IMR-90 (cell line): ENCODE measurements around the gene SLC6A13. TPM values are rescaled to one million over a fixed set of nuclear protein-coding genes. Genes with fewer than 3 reads are reported as not detected.

Source experiments
- ATAC-seq: fragments of 200-7000 bp; cut with Tn5 transposase; 2 replicates; pipeline ENCODE4 v1.9.1; 2020; ENCODE audit warnings: low read depth, mild to moderate bottlenecking, moderate library complexity
- BruUV-seq: library from RNA; stranded (reverse); fragments of 400-500 nt; replicated peaks from 2 replicates; lab custom pipeline; 2021; lab: Mats Ljungman, UMichigan
- CTCF ChIA-PET: fragments of 300-600 bp; formaldehyde crosslinking; extraction: SDS; loops from one replicate; lab custom pipeline; 2021; ENCODE audit warnings: antibody characterized with exemption; lab: Yijun Ruan, JAX
- POLR2A ChIA-PET: fragments of 300-600 bp; sonication (Branson Sonifier 250); formaldehyde crosslinking; loops from one replicate; lab custom pipeline; 2022; ENCODE audit warnings: antibody characterized with exemption; ENCODE audit not compliant: unreplicated experiment; lab: Charles Lee
- DNase-seq: peaks from one replicate; pipeline ENCODE4 v3.0.0; 2013
- H2AFZ ChIP-seq: replicated peaks from 2 replicates; pipeline ENCODE3; 2013; ENCODE audit warnings: low read length, mild to moderate bottlenecking; ENCODE audit not compliant: poor library complexity
- H2AK5ac ChIP-seq: 2 replicates; pipeline ENCODE4 v1.6.1; 2013; ENCODE audit warnings: low read depth, low read length, inconsistent platforms
- H2AK9ac ChIP-seq: replicated peaks from 2 replicates; pipeline ENCODE3; 2013; ENCODE audit warnings: mild to moderate bottlenecking, low read depth, low read length, moderate library complexity; ENCODE audit not compliant: poor library complexity
- H2BK120ac ChIP-seq: 2 replicates; pipeline ENCODE4 v1.6.1; 2013; ENCODE audit warnings: low read depth, low read length, inconsistent platforms
- H2BK15ac ChIP-seq: 3 replicates; pipeline ENCODE4 v1.6.1; 2013; ENCODE audit warnings: low read depth, low read length, inconsistent platforms
- H2BK20ac ChIP-seq: 2 replicates; pipeline ENCODE4 v1.6.1; 2013; ENCODE audit warnings: low read depth, mild to moderate bottlenecking, inconsistent platforms, low read length, moderate library complexity
- H2BK5ac ChIP-seq: 2 replicates; pipeline ENCODE4 v1.6.1; 2013; ENCODE audit warnings: mild to moderate bottlenecking, low read depth, low read length, inconsistent platforms; ENCODE audit not compliant: poor library complexity, severe bottlenecking
- H3K14ac ChIP-seq: replicated peaks from 2 replicates; pipeline ENCODE4 v1.6.1; 2013; ENCODE audit warnings: low read depth, low read length, inconsistent platforms
- H3K18ac ChIP-seq: 2 replicates; pipeline ENCODE4 v1.6.1; 2013; ENCODE audit warnings: low read depth, low read length, control low read depth
- H3K23ac ChIP-seq: 2 replicates; pipeline ENCODE4 v1.6.1; 2013; ENCODE audit warnings: low read depth, low read length, inconsistent platforms
- H3K27ac ChIP-seq: 2 replicates; pipeline ENCODE4 v1.5.1; 2013; ENCODE audit warnings: mild to moderate bottlenecking, control low read depth, low read length; ENCODE audit not compliant: insufficient read depth
- H3K27me3 ChIP-seq: 2 replicates; pipeline ENCODE4 v1.6.1; 2013; ENCODE audit warnings: low read length; ENCODE audit not compliant: control insufficient read depth, insufficient read depth
- H3K36me3 ChIP-seq: 2 replicates; pipeline ENCODE4 v1.6.1; 2013; ENCODE audit warnings: low read length, mixed read lengths; ENCODE audit not compliant: control insufficient read depth, insufficient read depth
- H3K4ac ChIP-seq: 2 replicates; pipeline ENCODE4 v1.6.1; 2013; ENCODE audit warnings: low read depth, low read length, inconsistent platforms
- H3K4me1 ChIP-seq: 2 replicates; pipeline ENCODE4 v1.6.1; 2013; ENCODE audit warnings: low read length, mixed read lengths; ENCODE audit not compliant: control insufficient read depth, insufficient read depth
- H3K4me2 ChIP-seq: 2 replicates; pipeline ENCODE4 v1.6.1; 2013; ENCODE audit warnings: low read depth, mild to moderate bottlenecking, control low read depth, low read length, moderate library complexity
- H3K4me3 ChIP-seq: 2 replicates; pipeline ENCODE4 v1.5.1; 2013; ENCODE audit warnings: low read depth, mild to moderate bottlenecking, control low read depth, low read length, moderate library complexity; ENCODE audit not compliant: insufficient read depth
- H3K56ac ChIP-seq: 2 replicates; pipeline ENCODE4 v1.6.1; 2013; ENCODE audit warnings: low read length, inconsistent platforms; ENCODE audit not compliant: insufficient read depth; ENCODE audit errors: extremely low read depth
- H3K79me1 ChIP-seq, 2 experiments: 2 replicates each; pipeline ENCODE4 v1.6.1; 2013; ENCODE audit warnings: low read length in 2 of 2, inconsistent platforms in 1 of 2, low read depth in 1 of 2
- H3K9ac ChIP-seq: 2 replicates; pipeline ENCODE4 v1.6.1; 2013; ENCODE audit warnings: low read depth, low read length, control low read depth
- H3K9me1 ChIP-seq: 2 replicates; pipeline ENCODE4 v1.6.1; 2013; ENCODE audit warnings: low read length, inconsistent platforms; ENCODE audit not compliant: insufficient read depth
- H3K9me3 ChIP-seq: 2 replicates; pipeline ENCODE4 v1.6.1; 2013; ENCODE audit warnings: low read length; ENCODE audit not compliant: control insufficient read depth, insufficient read depth
- H4K20me1 ChIP-seq: 2 replicates; pipeline ENCODE4 v1.6.1; 2013; ENCODE audit warnings: low read length, inconsistent platforms; ENCODE audit not compliant: insufficient read depth
- H4K5ac ChIP-seq: 2 replicates; pipeline ENCODE4 v1.6.1; 2013; ENCODE audit warnings: mild to moderate bottlenecking, low read depth, low read length, control low read depth
- H4K8ac ChIP-seq, 2 experiments: 2 replicates each; pipeline ENCODE4 v1.6.1; 2013; ENCODE audit warnings: low read depth in 2 of 2, low read length in 2 of 2, control low read depth in 1 of 2, inconsistent platforms in 1 of 2
- H4K91ac ChIP-seq: 2 replicates; pipeline ENCODE4 v1.6.1; 2013; ENCODE audit warnings: low read depth, low read length, inconsistent platforms; ENCODE audit not compliant: insufficient read depth
- BHLHE40 ChIP-seq: fragments of 150-350 bp; IDR thresholded peaks from 2 replicates; pipeline ENCODE4 v1.6.1; 2016; ENCODE audit warnings: mild to moderate bottlenecking, low read depth, low read length
- CEBPB ChIP-seq: IDR thresholded peaks from 2 replicates; pipeline ENCODE4 v1.6.1; 2012; ENCODE audit warnings: low read depth, low read length, improper control_type of control experiment
- FOS ChIP-seq: fragments of 150-350 bp; IDR thresholded peaks from 2 replicates; pipeline ENCODE4 v1.6.1; 2016; ENCODE audit warnings: low read depth, low read length
- MAFK ChIP-seq: IDR thresholded peaks from 2 replicates; pipeline ENCODE4 v1.6.1; 2012; ENCODE audit warnings: low read depth, low read length, improper control_type of control experiment
- MAZ ChIP-seq: IDR thresholded peaks from 2 replicates; pipeline ENCODE4 v1.6.1; 2012; ENCODE audit warnings: low read depth, mild to moderate bottlenecking, low read length, improper control_type of control experiment, moderate library complexity, borderline replicate concordance
- MXI1 ChIP-seq: IDR thresholded peaks from 2 replicates; pipeline ENCODE4 v1.6.1; 2012; ENCODE audit warnings: low read depth, mild to moderate bottlenecking, low read length, moderate library complexity, borderline replicate concordance
- NFE2L2 ChIP-seq: fragments of 150-350 bp; IDR thresholded peaks from 2 replicates; pipeline ENCODE4 v1.6.1; 2016; ENCODE audit warnings: low read depth, mild to moderate bottlenecking, low read length
- POLR2A ChIP-seq: IDR thresholded peaks from 2 replicates; pipeline ENCODE4 v1.6.1; 2012; ENCODE audit warnings: mild to moderate bottlenecking, low read depth, low read length
- RAD21 ChIP-seq: IDR thresholded peaks from 2 replicates; pipeline ENCODE4 v1.6.1; 2012; ENCODE audit warnings: low read length, improper control_type of control experiment
- RCOR1 ChIP-seq: IDR thresholded peaks from 2 replicates; pipeline ENCODE4 v1.6.1; 2012; ENCODE audit warnings: mild to moderate bottlenecking, low read length, improper control_type of control experiment; ENCODE audit not compliant: insufficient replicate concordance
- RFX5 ChIP-seq: IDR thresholded peaks from 2 replicates; pipeline ENCODE4 v1.8.0; 2012; ENCODE audit warnings: low read depth, mild to moderate bottlenecking, low read length, moderate library complexity
- SMC3 ChIP-seq: fragments of 150-350 bp; IDR thresholded peaks from 2 replicates; pipeline ENCODE4 v1.6.1; 2016; ENCODE audit warnings: low read depth, mild to moderate bottlenecking, antibody characterized with exemption, low read length, moderate library complexity
- USF2 ChIP-seq: fragments of 150-350 bp; IDR thresholded peaks from 2 replicates; pipeline ENCODE4 v1.6.1; 2017; ENCODE audit warnings: mild to moderate bottlenecking, antibody characterized with exemption, low read length, low read depth
- WGBS, 2 experiments: methylation state at CpG; one replicate each; pipeline versions ENCODE4 v1.1.5 to v1.1.7; 2013; ENCODE audit warnings: missing lambda C conversion rate in 2 of 2; ENCODE audit not compliant: insufficient read length in 1 of 2; ENCODE audit errors: extremely low coverage in 2 of 2; 5-methylcytosine and 5-hydroxymethylcytosine counted together
- dilution Hi-C: fragments of 300-500 bp; cut with HindIII; formaldehyde crosslinking; loops from one replicate; pipeline ENCODE4 v1.14.3; 2018; ENCODE audit warnings: low sequenced_read_pairs; ENCODE audit not compliant: unreplicated experiment
- in situ Hi-C: fragments of 300-500 bp; cut with MboI; formaldehyde crosslinking; loops from 3 replicates; pipeline ENCODE4 v1.14.3; 2019; ENCODE audit warnings: low sequenced_read_pairs, inconsistent platforms, mixed read lengths
- intact Hi-C: fragments of 100-400 bp; cut with micrococcal nuclease; formaldehyde crosslinking; loops from 2 replicates; pipeline ENCODE4 v1.10.0; 2022
- polyA plus RNA-seq, 3 experiments: library from polyadenylated mRNA; depleted of rRNA; stranded (reverse); fragments of >200 nt; gene quantifications; 2 replicates each; pipeline ENCODE4 v1.2.3, GENCODE V29; 2012; ENCODE audit warnings: low replicate concordance in 1 of 3
- total RNA-seq: library from RNA; depleted of rRNA; stranded (reverse); fragments of >200 nt; gene quantifications from 2 replicates; pipeline ENCODE4 v1.2.3, GENCODE V29; 2012
- TF ChIP-seq, protein P1 (sequence below): fragments of 150-350 bp; IDR thresholded peaks from 2 replicates; pipeline ENCODE4 v1.6.1; 2016; ENCODE audit warnings: low read depth, mild to moderate bottlenecking, low read length, moderate library complexity, borderline replicate concordance

Gene SLC6A13
- total and polyA plus RNA-seq, 2 of the 4 experiments (the other 2 are of a cell fraction) = under 0.01 to 0.10 TPM

- H3K4me3 ChIP-seq = no peak overlapping the region
- no peak overlapping the region for H3K4ac ChIP-seq
- no peak for ATAC-seq
- no peaks in the 10 kb centered on the region for H4K20me1 ChIP-seq
- POLR2A ChIA-PET = no interaction called here
- H3K23ac ChIP-seq = no peak overlapping the region
- H2BK120ac ChIP-seq = no peak overlapping the region
- no peak overlapping the region for H3K18ac ChIP-seq
- peaks cover 81% of the 10 kb centered on the region for H3K27me3 ChIP-seq
- TF ChIP-seq CEBPB (no peak), MXI1 (no peak), USF2 (no peak), RCOR1 (no peak), RFX5 (no peak), SMC3 (no peak), NFE2L2 (no peak), FOS (no peak), RAD21 (no peak), MAFK (no peak), MAZ (no peak), BHLHE40 (no peak), POLR2A (no peak)
- TF ChIP-seq, protein P1, sequence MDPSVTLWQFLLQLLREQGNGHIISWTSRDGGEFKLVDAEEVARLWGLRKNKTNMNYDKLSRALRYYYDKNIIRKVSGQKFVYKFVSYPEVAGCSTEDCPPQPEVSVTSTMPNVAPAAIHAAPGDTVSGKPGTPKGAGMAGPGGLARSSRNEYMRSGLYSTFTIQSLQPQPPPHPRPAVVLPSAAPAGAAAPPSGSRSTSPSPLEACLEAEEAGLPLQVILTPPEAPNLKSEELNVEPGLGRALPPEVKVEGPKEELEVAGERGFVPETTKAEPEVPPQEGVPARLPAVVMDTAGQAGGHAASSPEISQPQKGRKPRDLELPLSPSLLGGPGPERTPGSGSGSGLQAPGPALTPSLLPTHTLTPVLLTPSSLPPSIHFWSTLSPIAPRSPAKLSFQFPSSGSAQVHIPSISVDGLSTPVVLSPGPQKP = no peak
- H3K79me1 ChIP-seq = no peaks in the 10 kb centered on the region
- in situ Hi-C loops (no loop called here), dilution Hi-C loops (no loop called here), intact Hi-C loops (no loop called here)
- H2BK20ac ChIP-seq = no peak overlapping the region
- no peak overlapping the region for H4K91ac ChIP-seq
- no peak overlapping the region for H2AK9ac ChIP-seq
- no peaks in the 10 kb centered on the region for H3K36me3 ChIP-seq
- H3K4me1 ChIP-seq = no peaks in the 10 kb centered on the region
- H3K9ac ChIP-seq = no peak overlapping the region
- H3K4me2 ChIP-seq = no peak overlapping the region
- no peak overlapping the region for H2AFZ ChIP-seq
- CTCF ChIA-PET = no interaction called here
- H4K8ac ChIP-seq = no peak overlapping the region
- 0 out of 2 replicates have a peak, but pooled peaks cover 2% of the 10 kb centered on the region for H3K9me3 ChIP-seq
- no peak overlapping the region for H2AK5ac ChIP-seq
- H2BK5ac ChIP-seq = no peak overlapping the region
- H2BK15ac ChIP-seq = no peak overlapping the region
- H3K14ac ChIP-seq = no peak overlapping the region
- DNase-seq = no peak
- H3K27ac ChIP-seq = no peak overlapping the region
- WGBS, 2 experiments = no CpG with 5 or more reads among the region's 7 CpGs
- no peak overlapping the region for H3K56ac ChIP-seq
- BruUV-seq = no TSS peak
- no peak overlapping the region for H4K5ac ChIP-seq
- no peaks in the 10 kb centered on the region for H3K9me1 ChIP-seq
Observed at GRCh38 chr12:227286-227915, 35.2 kb downstream of the SLC6A13 start.
